ENCODE data around the gene SCUBE3. TPM values are rescaled to one million over a fixed set of nuclear protein-coding genes. Genes with fewer than 3 reads are reported as not detected.

Gene SCUBE3
- total RNA-seq (2014; rRNA removed; shearing (Covaris generic)) = 0.50 and 0.80 TPM in 2 replicates
- 0.69 and 1.1 TPM in 2 replicates for polyA plus RNA-seq (2015; cell fraction: cytosol; rRNA removed)
- polyA plus RNA-seq (2015; cell fraction: nucleus; rRNA removed) = 0.99 and 1.5 TPM in 2 replicates

GRCh38 chr6:35213824-35214756 lies at the start of gene SCUBE3:
Gene SCUBE3 (plus strand): TSS chr6:35213956. CDS start chr6:35214419, 463 bp downstream.
- in situ Hi-C loops (cut with HindIII; ENCODE audit: low pct_unique_long_range_greater_than_20kb, low sequenced_read_pairs) = no loop called here
- DNase-seq (ENCODE audit: low read depth, low spot score) = no peak

GRCh38 chr6:35164277-35164676 lies 49.5 kb upstream of the SCUBE3 start:
- DNase-seq (ENCODE audit: low read depth, low spot score) = no peak
- in situ Hi-C loops (cut with HindIII; ENCODE audit: low pct_unique_long_range_greater_than_20kb, low sequenced_read_pairs) = no loop called here

- in situ Hi-C loops (cut with HindIII; ENCODE audit: low pct_unique_long_range_greater_than_20kb, low sequenced_read_pairs) = no loop called here
- no peak for DNase-seq (ENCODE audit: low read depth, low spot score)
Observed at GRCh38 chr6:35164868-35165267, 48.9 kb upstream of the SCUBE3 start.

GRCh38 chr6:35165630-35166071 lies 48.1 kb upstream of the SCUBE3 start:
- in situ Hi-C loops (cut with HindIII; ENCODE audit: low pct_unique_long_range_greater_than_20kb, low sequenced_read_pairs) = no loop called here

GRCh38 chr6:35166116-35166515 lies 47.6 kb upstream of the SCUBE3 start:
- no peak for DNase-seq (ENCODE audit: low read depth, low spot score)
- in situ Hi-C loops (cut with HindIII; ENCODE audit: low pct_unique_long_range_greater_than_20kb, low sequenced_read_pairs) = no loop called here

More at GRCh38 chr6:35165630-35166071, 48.1 kb upstream of the SCUBE3 start:
- no peak for DNase-seq (ENCODE audit: low read depth, low spot score)

- in situ Hi-C loops (cut with HindIII; ENCODE audit: low pct_unique_long_range_greater_than_20kb, low sequenced_read_pairs) = no loop called here
- DNase-seq (ENCODE audit: low read depth, low spot score) = no peak
Observed at GRCh38 chr6:35166520-35166919, 47.2 kb upstream of the SCUBE3 start.

- no peak for DNase-seq (ENCODE audit: low read depth, low spot score)
- in situ Hi-C loops (cut with HindIII; ENCODE audit: low pct_unique_long_range_greater_than_20kb, low sequenced_read_pairs) = no loop called here
Observed at GRCh38 chr6:35167505-35167904, 46.3 kb upstream of the SCUBE3 start.

GRCh38 chr6:35168461-35168861 lies 45.3 kb upstream of the SCUBE3 start:
- in situ Hi-C loops (cut with HindIII; ENCODE audit: low pct_unique_long_range_greater_than_20kb, low sequenced_read_pairs) = no loop called here
- DNase-seq (ENCODE audit: low read depth, low spot score) = no peak

GRCh38 chr6:35170166-35170565 lies 43.6 kb upstream of the SCUBE3 start:
- no peak for DNase-seq (ENCODE audit: low read depth, low spot score)

GRCh38 chr6:35170891-35171290 lies 42.9 kb upstream of the SCUBE3 start:
- in situ Hi-C loops (cut with HindIII; ENCODE audit: low pct_unique_long_range_greater_than_20kb, low sequenced_read_pairs) = no loop called here

More at GRCh38 chr6:35170166-35170565, 43.6 kb upstream of the SCUBE3 start:
- in situ Hi-C loops (cut with HindIII; ENCODE audit: low pct_unique_long_range_greater_than_20kb, low sequenced_read_pairs) = no loop called here

GRCh38 chr6:35173044-35173426 lies 40.7 kb upstream of the SCUBE3 start:
- in situ Hi-C loops (cut with HindIII; ENCODE audit: low pct_unique_long_range_greater_than_20kb, low sequenced_read_pairs) = no loop called here
- peak; percentile 38 for DNase-seq (ENCODE audit: low read depth, low spot score)

More at GRCh38 chr6:35170891-35171290, 42.9 kb upstream of the SCUBE3 start:
- no peak for DNase-seq (ENCODE audit: low read depth, low spot score)

- DNase-seq (ENCODE audit: low read depth, low spot score) = peak; percentile 87
- in situ Hi-C loops (cut with HindIII; ENCODE audit: low pct_unique_long_range_greater_than_20kb, low sequenced_read_pairs) = no loop called here
Observed at GRCh38 chr6:35173427-35174087, 40.2 kb upstream of the SCUBE3 start.

- no peak for DNase-seq (ENCODE audit: low read depth, low spot score)
- in situ Hi-C loops (cut with HindIII; ENCODE audit: low pct_unique_long_range_greater_than_20kb, low sequenced_read_pairs) = no loop called here
Observed at GRCh38 chr6:35174088-35174434, 39.7 kb upstream of the SCUBE3 start.

- in situ Hi-C loops (cut with HindIII; ENCODE audit: low pct_unique_long_range_greater_than_20kb, low sequenced_read_pairs) = no loop called here
- DNase-seq (ENCODE audit: low read depth, low spot score) = no peak
Observed at GRCh38 chr6:35174501-35174900, 39.3 kb upstream of the SCUBE3 start.

GRCh38 chr6:35176301-35177024 lies 37.3 kb upstream of the SCUBE3 start:
- in situ Hi-C loops (cut with HindIII; ENCODE audit: low pct_unique_long_range_greater_than_20kb, low sequenced_read_pairs) = no loop called here
- no peak for DNase-seq (ENCODE audit: low read depth, low spot score)

GRCh38 chr6:35177157-35177556 lies 36.6 kb upstream of the SCUBE3 start:
- DNase-seq (ENCODE audit: low read depth, low spot score) = no peak
- in situ Hi-C loops (cut with HindIII; ENCODE audit: low pct_unique_long_range_greater_than_20kb, low sequenced_read_pairs) = no loop called here

GRCh38 chr6:35177596-35177995 lies 36.2 kb upstream of the SCUBE3 start:
- no peak for DNase-seq (ENCODE audit: low read depth, low spot score)
- in situ Hi-C loops (cut with HindIII; ENCODE audit: low pct_unique_long_range_greater_than_20kb, low sequenced_read_pairs) = no loop called here

- in situ Hi-C loops (cut with HindIII; ENCODE audit: low pct_unique_long_range_greater_than_20kb, low sequenced_read_pairs) = no loop called here
- DNase-seq (ENCODE audit: low read depth, low spot score) = no peak
Observed at GRCh38 chr6:35178012-35178411, 35.7 kb upstream of the SCUBE3 start.

Data from SK-MEL-5 (cell line).